Stimulated activated CD4-positive, alpha-beta T cell treated with anti-CD3 and anti-CD28 coated beads, Interleukin-1b, Interleukin-23, amount 100 ng/mL, for 24 hours (primary cell): ENCODE data around the gene NEUROG1.

Source experiments
- DNase-seq, 4 experiments: peaks; one replicate each; pipeline ENCODE4 v3.0.0-alpha.2; 2020; ENCODE audit warnings: low read depth in 4 of 4, low spot score in 1 of 4

NEUROG1 gene

GRCh38 chr5:135535820-135536801, at the start of gene NEUROG1:
NEUROG1 (minus strand) TSS chr5:135535964; CDS start chr5:135535690, 274 bp downstream.
- DNase-seq: no peak

GRCh38 chr5:135584918-135585317, 49.2 kb upstream of the NEUROG1 start:
- no peak for DNase-seq

GRCh38 chr5:135584276-135584675, 48.5 kb upstream of the NEUROG1 start:
- DNase-seq: no peak

- no peak for DNase-seq
Observed at GRCh38 chr5:135582099-135582781, 46.5 kb upstream of the NEUROG1 start.

- DNase-seq: peak in 1 of 4 experiments; percentile 21
Observed at GRCh38 chr5:135578685-135579341, 43.0 kb upstream of the NEUROG1 start, which contains the start of gene CXCL14. CXCL14 (minus strand) TSS chr5:135578991; CDS start chr5:135578778, 213 bp downstream.

- DNase-seq: no peak
Observed at GRCh38 chr5:135578305-135578684, 42.5 kb upstream of the NEUROG1 start.

- no peak for DNase-seq
Observed at GRCh38 chr5:135577421-135577820, 41.7 kb upstream of the NEUROG1 start.

- DNase-seq: no peak
Observed at GRCh38 chr5:135576075-135576599, 40.4 kb upstream of the NEUROG1 start.

GRCh38 chr5:135574493-135574892, 38.7 kb upstream of the NEUROG1 start:
- DNase-seq: no peak

- no peak for DNase-seq
Observed at GRCh38 chr5:135571902-135572301, 36.1 kb upstream of the NEUROG1 start.

- DNase-seq: no peak
Observed at GRCh38 chr5:135571066-135571609, 35.4 kb upstream of the NEUROG1 start.

- no peak for DNase-seq
Observed at GRCh38 chr5:135570453-135570764, 34.6 kb upstream of the NEUROG1 start.

GRCh38 chr5:135569755-135570452, 34.1 kb upstream of the NEUROG1 start:
- no peak for DNase-seq

GRCh38 chr5:135568923-135569360, 33.2 kb upstream of the NEUROG1 start:
- no peak for DNase-seq

GRCh38 chr5:135568246-135568645, 32.5 kb upstream of the NEUROG1 start:
- DNase-seq: no peak

- no peak for DNase-seq
Observed at GRCh38 chr5:135567661-135568060, 31.9 kb upstream of the NEUROG1 start.

GRCh38 chr5:135566422-135567400, 30.9 kb upstream of the NEUROG1 start:
- DNase-seq: no peak

GRCh38 chr5:135565725-135566421, 30.1 kb upstream of the NEUROG1 start:
- DNase-seq: peak; percentile 48 to 65 (median 58)

GRCh38 chr5:135565266-135565665, 29.5 kb upstream of the NEUROG1 start:
- DNase-seq: no peak
